ENCODE measurements around the gene SFXN2. TPM values are rescaled to one million over a fixed set of nuclear protein-coding genes. Genes with fewer than 3 reads are reported as not detected.
"Not testable (repeated sequence)": the region's sequence is repeated elsewhere in the genome, so short reads cannot be mapped to it uniquely, and the experiment has no call there.

The SFXN2 gene, protein sequence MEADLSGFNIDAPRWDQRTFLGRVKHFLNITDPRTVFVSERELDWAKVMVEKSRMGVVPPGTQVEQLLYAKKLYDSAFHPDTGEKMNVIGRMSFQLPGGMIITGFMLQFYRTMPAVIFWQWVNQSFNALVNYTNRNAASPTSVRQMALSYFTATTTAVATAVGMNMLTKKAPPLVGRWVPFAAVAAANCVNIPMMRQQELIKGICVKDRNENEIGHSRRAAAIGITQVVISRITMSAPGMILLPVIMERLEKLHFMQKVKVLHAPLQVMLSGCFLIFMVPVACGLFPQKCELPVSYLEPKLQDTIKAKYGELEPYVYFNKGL
- total RNA-seq = 28.6 and 30.9 TPM in 2 replicates

- intact Hi-C loops (cut with micrococcal nuclease) = loop anchor here (1.0 kb wide), 5 partner anchors 28 to 653 kb away; partner anchors contain the start of genes CNNM2 and WBP1L
These were observed at the start of gene SFXN2 for GRCh38 chr10:102714621-102715455. Gene SFXN2 (plus strand): TSS chr10:102714636. CDS start chr10:102726637, 12,001 bp downstream.

- intact Hi-C loops (cut with micrococcal nuclease) = no loop called here
These were observed 48.4 kb upstream of the SFXN2 start for GRCh38 chr10:102665904-102666509.

GRCh38 chr10:102667411-102667810 lies 47.0 kb upstream of the SFXN2 start:
- intact Hi-C loops (cut with micrococcal nuclease) = not testable (repeated sequence)

- intact Hi-C loops (cut with micrococcal nuclease) = no loop called here
These were observed 45.9 kb upstream of the SFXN2 start for GRCh38 chr10:102668326-102669107.

- intact Hi-C loops (cut with micrococcal nuclease) = no loop called here
These were observed 45.0 kb upstream of the SFXN2 start for GRCh38 chr10:102669206-102670064.

- intact Hi-C loops (cut with micrococcal nuclease) = no loop called here
These were observed 44.3 kb upstream of the SFXN2 start for GRCh38 chr10:102670065-102670670.

- intact Hi-C loops (cut with micrococcal nuclease) = no loop called here
These were observed 43.5 kb upstream of the SFXN2 start for GRCh38 chr10:102670871-102671434.

DNA sequence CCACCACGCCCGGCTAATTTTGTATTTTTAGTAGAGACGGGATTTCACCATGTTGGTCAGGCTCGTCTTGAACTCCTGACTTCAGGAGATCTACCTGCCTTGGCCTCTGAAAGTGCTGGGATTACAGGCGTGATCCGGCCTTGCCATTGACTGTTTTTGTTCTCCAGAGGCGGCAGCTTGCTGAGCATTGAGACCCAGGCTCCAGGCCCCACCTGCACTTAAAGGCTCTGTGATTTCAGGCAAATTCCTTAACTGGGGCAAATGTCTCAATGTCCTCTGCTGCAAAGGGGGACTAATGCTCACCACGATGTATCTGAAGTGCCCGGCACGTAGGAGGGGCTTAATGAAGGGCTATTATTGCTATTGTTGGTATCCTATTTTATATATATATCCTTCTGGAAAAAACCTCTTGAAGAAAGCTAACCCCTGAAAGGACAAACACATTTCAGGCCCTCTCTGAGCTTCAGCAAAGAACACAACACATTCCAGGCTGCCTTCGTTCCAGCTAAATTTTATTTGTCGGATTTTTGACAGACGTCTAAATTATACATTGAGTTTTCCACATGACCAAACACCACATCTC lies 41.1 kb upstream of the SFXN2 start:
- intact Hi-C loops (cut with micrococcal nuclease) = no loop called here

DNA sequence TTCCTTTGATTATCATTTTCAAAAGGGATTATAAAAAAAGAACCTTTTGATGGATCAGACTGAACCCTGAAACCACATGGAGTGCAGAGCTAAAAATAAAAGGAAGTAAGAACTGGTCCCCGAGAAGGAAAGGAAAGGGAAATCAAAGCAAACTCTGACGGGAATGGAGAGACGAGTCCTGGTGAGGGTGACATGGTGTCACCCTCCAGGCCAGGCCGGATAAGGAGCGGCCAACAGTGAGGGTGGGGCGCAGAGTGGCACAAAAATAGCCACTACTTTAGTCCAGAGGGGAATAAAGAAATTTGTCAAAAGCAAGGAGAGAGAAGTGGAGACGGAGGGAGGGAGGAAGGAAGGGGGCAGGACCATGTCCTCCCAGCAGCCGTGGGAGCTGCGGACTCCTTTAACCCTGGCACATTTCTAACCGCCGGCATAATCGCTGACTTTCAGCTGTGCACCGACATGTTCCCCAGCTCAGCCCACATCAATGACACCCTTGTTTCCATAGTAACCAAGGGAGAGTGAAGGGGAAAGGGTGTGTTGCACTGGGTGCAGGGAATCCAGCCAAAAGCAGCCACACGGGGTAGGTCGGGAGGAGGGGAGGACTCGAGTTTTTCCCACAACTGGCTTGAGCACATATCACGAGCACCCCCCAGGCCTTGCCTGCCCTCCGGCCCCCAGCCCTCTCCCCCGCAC lies 40.5 kb upstream of the SFXN2 start:
- intact Hi-C loops (cut with micrococcal nuclease) = loop anchor here (1.0 to 2.0 kb wide), 2 partner anchors 28 to 39 kb away; no protein-coding TSS in a partner anchor

DNA sequence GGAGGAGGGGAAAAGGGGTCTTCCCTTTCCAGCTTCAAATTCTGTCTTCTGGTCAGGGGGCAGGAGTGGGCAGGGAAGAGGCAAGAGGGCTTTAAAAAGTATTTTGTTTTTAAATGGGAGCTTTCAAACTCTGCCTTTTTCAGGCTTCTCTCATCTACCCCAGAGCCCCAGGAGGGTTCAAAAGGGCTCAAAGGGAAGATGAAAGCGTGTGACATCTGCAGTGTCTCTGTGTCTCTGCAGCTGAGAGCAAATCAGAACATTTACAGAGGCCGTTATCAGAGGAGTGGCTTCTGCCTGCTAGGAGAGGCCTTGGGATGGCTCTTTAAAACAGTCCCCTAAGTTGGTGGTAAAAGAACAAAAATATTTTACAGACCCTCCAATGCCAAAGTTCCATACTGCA lies 39.9 kb upstream of the SFXN2 start:
- intact Hi-C loops (cut with micrococcal nuclease) = loop anchor here (1.0 to 2.0 kb wide), 2 partner anchors 28 to 38 kb away; no protein-coding TSS in a partner anchor

DNA sequence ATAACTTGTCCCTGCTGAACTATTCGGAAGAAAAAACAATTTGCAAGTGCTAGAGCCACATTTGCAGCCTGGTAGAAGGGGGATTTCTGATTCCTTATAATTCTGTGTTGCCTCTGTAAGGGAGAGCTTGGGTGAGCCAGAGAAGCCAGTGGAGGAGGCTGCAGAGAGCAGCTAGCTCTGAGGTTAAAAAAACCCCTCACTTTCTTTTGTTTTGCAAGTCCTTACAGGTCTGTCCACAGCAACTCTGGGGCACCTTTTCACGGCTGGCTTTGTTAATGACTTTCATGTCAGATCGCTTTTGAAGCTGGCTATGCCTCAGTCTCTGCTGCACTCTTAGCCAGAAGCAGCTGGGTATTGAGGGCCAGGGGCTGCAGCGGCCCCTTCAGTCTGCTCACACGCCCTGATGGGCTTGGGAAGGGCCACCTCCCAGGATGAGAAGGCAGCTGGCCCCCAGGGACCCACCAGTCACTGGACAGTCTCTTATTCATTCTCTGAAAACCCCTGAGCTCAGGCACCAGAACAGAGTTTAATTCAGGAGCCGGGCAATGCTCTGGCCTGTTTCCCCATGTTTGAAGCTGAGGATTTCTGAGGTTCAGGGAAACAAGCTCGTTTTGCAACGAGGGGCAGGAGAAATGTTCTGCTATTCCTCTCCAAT lies 39.3 kb upstream of the SFXN2 start:
- intact Hi-C loops (cut with micrococcal nuclease) = loop anchor here (2.0 kb wide), 1 partner anchor 38 kb away; no protein-coding TSS in a partner anchor

DNA sequence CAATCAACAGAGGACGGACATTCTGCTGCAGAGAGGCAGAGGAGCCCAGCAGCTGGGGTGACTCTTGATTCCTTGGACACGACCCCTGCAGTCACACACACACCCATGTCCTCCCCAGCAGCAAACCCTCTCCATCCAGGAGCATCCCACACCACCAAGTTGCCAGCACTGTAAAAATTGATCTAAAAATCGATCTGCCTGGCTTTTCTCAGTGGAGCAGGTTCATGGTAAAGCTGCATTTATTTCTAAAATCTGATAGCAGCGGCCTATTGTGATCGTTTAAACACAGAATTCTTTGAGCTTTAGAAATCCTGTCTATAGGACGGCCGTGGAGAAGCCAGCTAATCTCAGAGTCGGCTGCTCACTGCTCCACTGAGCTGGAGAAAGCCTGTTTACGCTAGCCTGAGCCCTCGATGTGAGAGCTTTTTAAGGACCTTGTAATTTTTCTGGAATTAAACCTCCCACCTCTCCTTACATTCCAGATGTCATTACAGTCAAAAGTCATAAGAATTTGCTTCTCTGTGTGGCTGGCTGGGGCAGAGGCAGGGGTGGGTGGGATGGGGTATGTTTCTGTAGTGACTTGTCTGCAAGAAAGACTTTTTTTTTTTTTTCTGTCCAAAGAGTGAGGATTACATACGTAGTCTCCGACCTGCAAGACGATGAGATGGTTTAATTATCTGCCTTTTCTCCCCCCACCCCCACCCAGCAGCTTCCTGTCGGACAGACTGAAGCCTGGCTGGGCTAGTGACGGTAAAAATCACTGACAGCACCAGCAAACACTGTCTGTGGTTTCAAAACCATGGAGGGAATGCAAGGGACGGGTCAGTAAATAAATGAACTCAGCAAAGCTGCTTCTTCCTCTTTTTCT lies 38.5 kb upstream of the SFXN2 start:
- intact Hi-C loops (cut with micrococcal nuclease) = loop anchor here (2.0 kb wide), 1 partner anchor 37 kb away; no protein-coding TSS in a partner anchor

GRCh38 chr10:102676534-102677315 lies 37.7 kb upstream of the SFXN2 start:
- intact Hi-C loops (cut with micrococcal nuclease) = no loop called here

DNA sequence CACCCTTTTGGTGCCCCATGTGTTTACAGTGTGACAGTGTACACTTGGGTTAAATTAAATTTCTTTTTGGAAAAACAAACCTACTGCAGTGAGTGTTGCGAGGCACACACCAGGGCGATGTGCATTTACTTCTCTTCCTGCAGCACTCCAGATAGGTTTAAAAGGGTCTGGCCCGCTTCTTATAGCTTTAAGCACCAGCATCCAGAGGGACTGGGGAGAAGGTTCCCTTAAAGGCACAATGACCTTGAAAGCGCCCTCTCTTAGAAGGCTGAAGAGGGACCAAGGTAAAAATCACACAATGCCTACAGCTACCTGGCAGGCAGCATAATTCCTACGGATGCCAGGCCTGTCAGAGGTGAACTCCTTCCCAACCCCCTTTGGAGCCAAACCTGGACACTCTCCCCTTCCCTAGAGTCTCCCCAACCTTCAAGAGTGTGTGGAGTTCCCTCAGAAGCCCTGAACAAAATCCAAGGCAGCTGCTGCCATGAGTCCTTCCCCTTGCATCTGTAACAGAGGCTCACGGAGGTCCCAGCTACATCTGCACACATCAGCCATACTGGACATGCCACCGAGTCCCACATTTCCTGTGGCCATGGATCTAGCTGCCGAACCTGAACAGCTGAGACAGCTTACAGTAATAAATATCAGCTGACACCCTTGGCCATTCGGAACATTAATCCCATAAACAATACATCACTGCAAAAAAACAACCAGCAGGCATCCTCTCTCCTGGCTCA lies 36.9 kb upstream of the SFXN2 start:
- intact Hi-C loops (cut with micrococcal nuclease) = no loop called here

DNA sequence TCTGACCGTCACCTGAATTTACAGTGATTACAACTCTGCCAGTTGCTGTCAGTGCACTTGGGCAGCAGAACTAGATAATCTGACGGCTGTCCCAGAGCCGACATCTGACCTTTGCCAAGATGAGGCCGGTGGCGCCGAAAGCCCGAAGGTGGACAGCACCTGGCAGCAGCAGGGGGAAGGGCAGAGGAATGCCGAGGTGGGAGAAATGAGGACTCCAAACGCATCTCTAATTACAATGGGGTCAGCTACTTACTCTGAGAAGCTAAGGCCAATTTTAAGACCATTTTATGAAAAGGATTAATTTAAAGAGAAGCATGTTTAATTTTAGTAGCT lies 36.4 kb upstream of the SFXN2 start:
- intact Hi-C loops (cut with micrococcal nuclease) = no loop called here
